DND-41 (cell line): ENCODE measurements around the gene PYGB.
"Not testable (repeated sequence)": the region's sequence is repeated elsewhere in the genome, so short reads cannot be mapped to it uniquely, and the experiment has no call there.

Experiments used
- ATAC-seq: fragments of 200-7000 bp; cut with Tn5 transposase; 3 replicates; pipeline ENCODE4 v1.9.1; 2021; ENCODE audit warnings: low read depth; ENCODE audit not compliant: insufficient read depth
- DNase-seq: peaks from one replicate; pipeline ENCODE4 v3.0.0-alpha.2; 2020
- H2AFZ ChIP-seq: 2 replicates; pipeline ENCODE4 v1.6.0; 2012; ENCODE audit warnings: low read depth, low read length
- H3K27ac ChIP-seq: 2 replicates; pipeline ENCODE4 v1.5.1; 2012; ENCODE audit warnings: low read length, inconsistent platforms
- H3K27me3 ChIP-seq: fragments of 200-600 bp; sonication (generic); 2 replicates; pipeline ENCODE4 v1.6.0; 2012; ENCODE audit warnings: low read length, mild to moderate bottlenecking, inconsistent platforms; ENCODE audit not compliant: insufficient read depth, poor library complexity
- H3K36me3 ChIP-seq: 2 replicates; pipeline ENCODE4 v1.5.1; 2012; ENCODE audit warnings: low read length, inconsistent platforms; ENCODE audit not compliant: insufficient read depth
- H3K4me1 ChIP-seq: 2 replicates; pipeline ENCODE4 v1.5.1; 2012; ENCODE audit warnings: mild to moderate bottlenecking, low read length; ENCODE audit not compliant: insufficient read depth
- H3K4me2 ChIP-seq: 2 replicates; pipeline ENCODE4 v1.6.0; 2012; ENCODE audit warnings: mild to moderate bottlenecking, moderate library complexity, low read length, inconsistent platforms; ENCODE audit not compliant: insufficient read depth
- H3K4me3 ChIP-seq, 2 experiments: fragments of 200-600 bp in 1 of 2; shearing (Covaris generic) in 1 of 2; 2 replicates each; pipeline ENCODE4 v1.5.1; 2012 to 2016; ENCODE audit warnings: inconsistent platforms in 2 of 2, low read length in 2 of 2, mild to moderate bottlenecking in 2 of 2, low read depth in 1 of 2, moderate library complexity in 1 of 2
- H3K79me2 ChIP-seq: 2 replicates; pipeline ENCODE4 v1.6.0; 2012; ENCODE audit warnings: low read length, inconsistent platforms; ENCODE audit not compliant: insufficient read depth
- H3K9ac ChIP-seq: 2 replicates; pipeline ENCODE4 v1.6.0; 2012; ENCODE audit warnings: low read depth, mild to moderate bottlenecking, inconsistent platforms, low read length, moderate library complexity
- H3K9me3 ChIP-seq: 2 replicates; pipeline ENCODE4 v1.5.1; 2012; ENCODE audit warnings: low read length, moderate library complexity, mild to moderate bottlenecking, inconsistent platforms; ENCODE audit not compliant: insufficient read depth, severe bottlenecking
- H4K20me1 ChIP-seq: 2 replicates; pipeline ENCODE4 v1.6.0; 2012; ENCODE audit warnings: low read length; ENCODE audit not compliant: insufficient read depth
- EZH2 ChIP-seq: IDR thresholded peaks from 3 replicates; pipeline ENCODE4 v1.6.1; 2012; ENCODE audit warnings: borderline replicate concordance, low read depth, mild to moderate bottlenecking, moderate library complexity, low read length, inconsistent platforms; ENCODE audit not compliant: severe bottlenecking
- TF ChIP-seq, protein P1 (sequence below): IDR thresholded peaks from 2 replicates; pipeline ENCODE4 v1.5.1; 2012; ENCODE audit warnings: borderline replicate concordance, low read length, moderate library complexity, mild to moderate bottlenecking; ENCODE audit not compliant: poor library complexity, severe bottlenecking; ENCODE audit errors: extremely low read depth

PYGB gene

DNA sequence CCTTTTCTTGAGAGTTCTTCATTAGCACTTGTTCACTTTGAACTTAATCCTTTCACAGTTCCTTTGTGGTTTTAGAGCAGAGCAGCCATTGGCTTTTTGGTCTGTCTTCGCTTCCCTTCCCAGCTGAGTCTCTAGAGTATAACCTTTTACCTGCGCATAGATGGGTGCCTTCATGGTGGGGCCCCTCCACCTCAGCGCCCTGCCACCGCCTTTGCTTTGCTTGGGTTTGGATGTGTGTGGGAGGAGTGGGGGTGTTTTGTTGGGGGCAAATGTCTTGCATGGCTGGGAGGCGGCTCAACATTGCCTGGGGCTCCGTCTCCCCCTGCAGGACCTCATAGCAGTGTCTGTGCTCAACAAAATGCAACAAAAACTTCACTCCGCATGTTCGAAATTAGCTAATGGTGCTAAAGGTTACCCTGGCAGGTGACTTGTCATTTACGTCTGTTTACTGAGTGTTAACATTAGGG lies 11.9 kb downstream of the PYGB start:
- Histone ChIP-seq H3K79me2 (peaks cover 40% of the 10 kb centered on the region), H3K9ac (no peak overlapping the region), H3K27me3 (no peaks in the 10 kb centered on the region), H3K27ac (no peak overlapping the region), H3K4me3 (no peak overlapping the region), H2AFZ (no peak overlapping the region), H4K20me1 (peaks cover 26% of the 10 kb centered on the region), H3K4me1 (0 out of 2 replicates have a peak, but pooled peaks cover 8% of the 10 kb centered on the region), H3K9me3 (no peaks in the 10 kb centered on the region), H3K4me2 (no peak overlapping the region), H3K36me3 (peaks cover 45% of the 10 kb centered on the region)
- DNase-seq = no peak
- no peak for TF ChIP-seq EZH2
- TF ChIP-seq, protein P1, sequence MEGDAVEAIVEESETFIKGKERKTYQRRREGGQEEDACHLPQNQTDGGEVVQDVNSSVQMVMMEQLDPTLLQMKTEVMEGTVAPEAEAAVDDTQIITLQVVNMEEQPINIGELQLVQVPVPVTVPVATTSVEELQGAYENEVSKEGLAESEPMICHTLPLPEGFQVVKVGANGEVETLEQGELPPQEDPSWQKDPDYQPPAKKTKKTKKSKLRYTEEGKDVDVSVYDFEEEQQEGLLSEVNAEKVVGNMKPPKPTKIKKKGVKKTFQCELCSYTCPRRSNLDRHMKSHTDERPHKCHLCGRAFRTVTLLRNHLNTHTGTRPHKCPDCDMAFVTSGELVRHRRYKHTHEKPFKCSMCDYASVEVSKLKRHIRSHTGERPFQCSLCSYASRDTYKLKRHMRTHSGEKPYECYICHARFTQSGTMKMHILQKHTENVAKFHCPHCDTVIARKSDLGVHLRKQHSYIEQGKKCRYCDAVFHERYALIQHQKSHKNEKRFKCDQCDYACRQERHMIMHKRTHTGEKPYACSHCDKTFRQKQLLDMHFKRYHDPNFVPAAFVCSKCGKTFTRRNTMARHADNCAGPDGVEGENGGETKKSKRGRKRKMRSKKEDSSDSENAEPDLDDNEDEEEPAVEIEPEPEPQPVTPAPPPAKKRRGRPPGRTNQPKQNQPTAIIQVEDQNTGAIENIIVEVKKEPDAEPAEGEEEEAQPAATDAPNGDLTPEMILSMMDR = peak; percentile 21
- 0 out of 3 replicates have a peak, but pooled peaks have one; percentile 22 for ATAC-seq

DNA sequence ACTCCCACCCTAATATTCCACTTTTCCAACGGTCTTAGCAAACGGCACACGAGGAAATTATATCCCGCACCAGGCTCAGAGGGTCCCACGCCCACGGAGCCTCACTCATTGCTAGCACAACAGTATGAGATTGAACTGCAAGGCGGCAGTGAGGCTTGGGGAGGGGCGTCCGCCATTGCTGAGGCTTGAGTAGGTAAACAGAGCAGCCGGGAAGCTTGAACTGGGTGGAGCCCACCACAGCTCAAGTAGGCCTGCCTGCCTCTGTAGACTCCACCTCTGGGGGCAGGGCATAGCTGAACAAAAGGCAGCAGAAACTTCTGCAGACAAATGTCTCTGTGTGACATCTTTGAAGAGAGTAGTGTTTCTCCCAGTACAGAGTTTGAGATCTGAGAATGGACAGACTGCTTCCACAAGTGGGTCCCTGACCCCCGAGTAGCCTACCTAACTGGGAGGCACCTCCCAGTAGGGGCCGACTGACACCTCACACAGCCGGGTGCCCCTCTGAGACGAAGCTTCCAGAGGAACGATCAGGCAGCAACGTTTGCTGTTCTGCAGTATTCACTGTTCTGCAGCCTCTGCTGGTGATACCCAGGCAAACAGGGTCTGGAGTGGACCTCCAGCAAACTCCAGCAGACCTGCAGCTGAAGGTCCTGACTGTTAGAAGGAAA lies 13.0 kb downstream of the PYGB start:
- Histone ChIP-seq H3K79me2 (peaks cover 33% of the 10 kb centered on the region), H4K20me1 (peaks cover 19% of the 10 kb centered on the region; the same call in 1 of the 2 replicates), H3K36me3 (peaks cover 39% of the 10 kb centered on the region)
- H3K4me3 ChIP-seq, ATAC-seq, H3K9me3 ChIP-seq, DNase-seq, H3K27me3 ChIP-seq, H2AFZ ChIP-seq, H3K9ac ChIP-seq, H3K4me2 ChIP-seq, H3K27ac ChIP-seq, H3K4me1 ChIP-seq: not testable (repeated sequence)

DNA sequence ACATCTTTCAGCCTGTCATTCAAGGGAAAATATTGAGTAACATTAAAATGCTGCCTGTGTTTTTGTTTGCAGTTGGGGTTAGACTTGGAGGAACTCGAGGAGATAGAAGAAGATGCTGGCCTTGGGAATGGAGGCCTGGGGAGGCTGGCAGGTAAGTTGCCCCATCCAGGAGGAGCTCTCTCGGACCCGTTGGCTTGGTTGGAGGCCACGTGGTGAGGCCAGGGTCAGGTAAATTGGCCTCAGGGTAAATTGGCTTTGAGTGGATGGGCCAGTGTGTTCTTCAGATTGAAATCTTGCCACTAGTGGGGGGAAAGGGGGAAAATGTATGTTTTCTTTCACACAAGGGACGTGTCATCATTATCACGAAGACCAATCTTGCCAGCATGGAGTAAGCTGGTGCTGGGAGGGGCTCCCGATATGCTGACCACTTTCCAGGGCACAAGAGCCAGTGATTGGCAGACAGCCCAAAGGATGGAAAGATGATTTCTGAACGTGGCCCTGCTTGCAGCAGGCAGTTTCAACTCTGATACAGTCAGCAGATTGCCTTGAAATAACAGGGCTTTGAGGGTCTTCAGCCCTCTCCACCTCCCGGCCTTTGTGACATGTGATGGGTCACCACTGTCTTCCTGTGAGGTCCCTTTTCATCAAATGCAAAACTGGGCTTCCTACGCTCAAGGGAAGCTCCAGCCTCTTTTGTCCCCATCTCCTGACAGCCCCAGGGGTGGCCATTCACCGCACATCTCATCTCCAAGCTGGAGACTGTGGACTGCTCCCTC lies 21.4 kb downstream of the PYGB start:
- DNase-seq (no peak), ATAC-seq (no peak)
- peaks cover 54% of the 10 kb centered on the region for H3K36me3 ChIP-seq
- H3K9ac ChIP-seq = no peak overlapping the region
- no peak overlapping the region for H2AFZ ChIP-seq
- no peak overlapping the region for H3K4me3 ChIP-seq
- no peaks in the 10 kb centered on the region for H3K4me1 ChIP-seq
- H3K27me3 ChIP-seq = no peaks in the 10 kb centered on the region
- no peaks in the 10 kb centered on the region for H3K9me3 ChIP-seq
- H3K27ac ChIP-seq = no peak overlapping the region
- no peak overlapping the region for H3K4me2 ChIP-seq
- no peak for TF ChIP-seq EZH2
- TF ChIP-seq, protein P1 = no peak
- H3K79me2 ChIP-seq = 0 out of 2 replicates have a peak, but pooled peaks cover 3% of the 10 kb centered on the region
- peaks cover 4% of the 10 kb centered on the region; the same call in 1 of the 2 replicates for H4K20me1 ChIP-seq

DNA sequence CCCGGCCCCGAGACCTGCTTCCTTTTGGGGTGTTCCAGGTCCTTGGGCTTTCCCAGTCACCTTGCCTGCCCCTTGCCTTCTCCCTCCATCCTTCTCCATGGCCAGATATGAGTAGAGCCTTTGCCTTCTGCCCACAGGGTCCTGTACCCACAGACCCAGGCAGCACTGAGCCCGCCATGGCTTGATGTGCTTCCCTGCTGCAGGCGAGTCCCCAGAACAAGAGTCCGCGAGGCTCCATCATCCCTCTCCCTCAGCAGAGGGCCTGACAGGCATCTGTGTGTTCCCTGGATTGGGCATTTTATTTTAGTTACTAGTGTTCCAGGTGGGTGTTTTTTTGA lies 21.9 kb downstream of the PYGB start:
- no peak overlapping the region for H3K4me3 ChIP-seq
- no peak overlapping the region for H3K27ac ChIP-seq
- peaks cover 5% of the 10 kb centered on the region for H4K20me1 ChIP-seq
- H3K36me3 ChIP-seq = peaks cover 60% of the 10 kb centered on the region
- 0 out of 2 replicates have a peak, but pooled peaks cover 3% of the 10 kb centered on the region for H3K79me2 ChIP-seq
- H3K4me2 ChIP-seq = no peak overlapping the region
- H3K9ac ChIP-seq = no peak overlapping the region
- no peaks in the 10 kb centered on the region for H3K27me3 ChIP-seq
- TF ChIP-seq, protein P1 = no peak
- TF ChIP-seq EZH2 = no peak
- H3K4me1 ChIP-seq = no peaks in the 10 kb centered on the region
- no peak overlapping the region for H2AFZ ChIP-seq
- DNase-seq (no peak), ATAC-seq (no peak)
- no peaks in the 10 kb centered on the region for H3K9me3 ChIP-seq
